Measurements from ENCODE around the gene ZBBX.

GRCh38 chr3:167323572-167323971 is 56.5 kb downstream of the ZBBX start:
- no peak for TF ChIP-seq POLR2A (IDR thresholded peaks at IDR 0.05; ENCODE audit: low read length)
- no peak for TF ChIP-seq GATA1 (IDR thresholded peaks at IDR 0.05; ENCODE audit: low read depth, low read length)

Measured in erythroblast (primary cell).